Naive thymus-derived CD8-positive, alpha-beta T cell (primary cell): ENCODE data around the gene USP17L15. TPM values are rescaled to one million over a fixed set of nuclear protein-coding genes. Genes with fewer than 3 reads are reported as not detected.
"Not testable (repeated sequence)": the region's sequence is repeated elsewhere in the genome, so short reads cannot be mapped to it uniquely, and the experiment has no call there.

Source experiments
- ATAC-seq, 2 donors: fragments of 150-1000 bp; cut with Tn5 transposase in 1 of 2; sonication (Bioruptor Pico), chemical (Tn5 transposase) in 1 of 2; 1 replicate in 1 of 2; 2 replicates in 1 of 2; pipeline ENCODE4 v1.10.0; 2021; ENCODE audit warnings: mild to moderate bottlenecking in 2 of 2, moderate library complexity in 2 of 2
- POLR2A ChIA-PET: fragments of 350-600 bp; sonication (Branson Sonifier 250); formaldehyde crosslinking; loops from one replicate; lab custom pipeline; 2021; ENCODE audit warnings: antibody characterized with exemption; lab: Charles Lee
- DNase-seq, 10 donors: peaks; one replicate each; pipeline versions ENCODE4 v3.0.0 to v3.0.0-alpha.2; 2020 to 2022
- H3K27ac Mint-ChIP-seq, 10 donors: one replicate each; pipeline ENCODE4 v1.8.0; 2020 to 2022; ENCODE audit warnings: mild to moderate bottlenecking in 10 of 10, mixed read lengths in 10 of 10, moderate library complexity in 4 of 10, inconsistent platforms in 1 of 10
- H3K27me3 Mint-ChIP-seq, 5 donors: one replicate each; pipeline ENCODE4 v1.8.0; 2021 to 2022; ENCODE audit warnings: mixed read lengths in 5 of 5
- H3K36me3 Mint-ChIP-seq, 3 donors: one replicate each; pipeline ENCODE4 v1.8.0; 2020 to 2022; ENCODE audit warnings: mixed read lengths in 3 of 3, mild to moderate bottlenecking in 2 of 3, inconsistent platforms in 1 of 3
- H3K4me1 Mint-ChIP-seq, 4 donors: one replicate each; pipeline ENCODE4 v1.8.0; 2021 to 2022; ENCODE audit warnings: mixed read lengths in 4 of 4
- H3K4me3 Mint-ChIP-seq, 10 donors: one replicate each; pipeline ENCODE4 v1.8.0; 2020 to 2022; ENCODE audit warnings: mild to moderate bottlenecking in 10 of 10, mixed read lengths in 10 of 10, moderate library complexity in 6 of 10, inconsistent platforms in 1 of 10
- H3K9me3 Mint-ChIP-seq, 9 donors: one replicate each; pipeline ENCODE4 v1.8.0; 2020 to 2022; ENCODE audit warnings: mixed read lengths in 9 of 9, mild to moderate bottlenecking in 3 of 9, inconsistent platforms in 1 of 9, moderate library complexity in 1 of 9
- polyA plus RNA-seq, 3 donors: library from polyadenylated mRNA; unstranded; fragments of 300-500 nt; fragmentation: Illumina TruSeq; gene quantifications; one replicate each; pipeline ENCODE4 v1.2.3, GENCODE V29; 2021
- total RNA-seq, 8 experiments: library from RNA in 2 of 8; stranded (reverse) in 2 of 8; gene quantifications; one replicate each; pipeline ENCODE4 v1.2.3 and lab custom pipeline; 2021 to 2026

Gene USP17L15
- total RNA-seq (not detected), polyA plus RNA-seq (not detected), total RNA-seq (lab: John Stamatoyannopoulos, UW) (0 reads per million in 6 experiments)

- H3K9me3 Mint-ChIP-seq, H3K27ac Mint-ChIP-seq, H3K4me3 Mint-ChIP-seq, ATAC-seq, H3K4me1 Mint-ChIP-seq, POLR2A ChIA-PET, H3K36me3 Mint-ChIP-seq, DNase-seq, H3K27me3 Mint-ChIP-seq: not testable (repeated sequence)
These were observed at the start of gene USP17L15 for GRCh38 chr4:9234085-9234484. Gene USP17L15, plus strand, starts transcription at chr4:9234385. Its CDS starts 0 bp downstream, at chr4:9234385.

GRCh38 chr4:9210357-9210756 lies 23.8 kb upstream of the USP17L15 start, which contains the start of gene USP17L10:
Gene USP17L10, plus strand, starts transcription at chr4:9210657. Its CDS starts 0 bp downstream, at chr4:9210657.
- ATAC-seq, H3K36me3 Mint-ChIP-seq, H3K4me1 Mint-ChIP-seq, H3K27ac Mint-ChIP-seq, H3K4me3 Mint-ChIP-seq, H3K9me3 Mint-ChIP-seq, POLR2A ChIA-PET, DNase-seq, H3K27me3 Mint-ChIP-seq: not testable (repeated sequence)

- H3K27me3 Mint-ChIP-seq, H3K36me3 Mint-ChIP-seq, DNase-seq, H3K4me3 Mint-ChIP-seq, H3K9me3 Mint-ChIP-seq, H3K4me1 Mint-ChIP-seq, ATAC-seq, POLR2A ChIA-PET, H3K27ac Mint-ChIP-seq: not testable (repeated sequence)
These were observed 19.5 kb upstream of the USP17L15 start for GRCh38 chr4:9214701-9215100.

- POLR2A ChIA-PET, ATAC-seq, H3K36me3 Mint-ChIP-seq, H3K9me3 Mint-ChIP-seq, H3K27me3 Mint-ChIP-seq, H3K4me3 Mint-ChIP-seq, H3K4me1 Mint-ChIP-seq, DNase-seq, H3K27ac Mint-ChIP-seq: not testable (repeated sequence)
These were observed 19.1 kb upstream of the USP17L15 start, which contains the start of gene USP17L11 for GRCh38 chr4:9215105-9215504. Gene USP17L11, plus strand, starts transcription at chr4:9215405. Its CDS starts 0 bp downstream, at chr4:9215405.

GRCh38 chr4:9219852-9220251 lies 14.3 kb upstream of the USP17L15 start, which contains the start of gene USP17L12:
Gene USP17L12, plus strand, starts transcription at chr4:9220152. Its CDS starts 0 bp downstream, at chr4:9220152.
- H3K4me1 Mint-ChIP-seq, H3K27me3 Mint-ChIP-seq, ATAC-seq, POLR2A ChIA-PET, H3K4me3 Mint-ChIP-seq, DNase-seq, H3K36me3 Mint-ChIP-seq, H3K9me3 Mint-ChIP-seq, H3K27ac Mint-ChIP-seq: not testable (repeated sequence)

GRCh38 chr4:9224596-9224995 lies 9.6 kb upstream of the USP17L15 start, which contains the start of gene USP17L13:
Gene USP17L13, plus strand, starts transcription at chr4:9224896. Its CDS starts 0 bp downstream, at chr4:9224896.
- ATAC-seq, POLR2A ChIA-PET, H3K9me3 Mint-ChIP-seq, H3K36me3 Mint-ChIP-seq, H3K27ac Mint-ChIP-seq, H3K4me1 Mint-ChIP-seq, H3K4me3 Mint-ChIP-seq, DNase-seq, H3K27me3 Mint-ChIP-seq: not testable (repeated sequence)

- H3K27me3 Mint-ChIP-seq, H3K27ac Mint-ChIP-seq, ATAC-seq, H3K36me3 Mint-ChIP-seq, H3K9me3 Mint-ChIP-seq, H3K4me1 Mint-ChIP-seq, H3K4me3 Mint-ChIP-seq, POLR2A ChIA-PET: not testable (repeated sequence)
- peak in 1 of 10 donors; percentile 48 for DNase-seq
These were observed 3.9 kb upstream of the USP17L15 start for GRCh38 chr4:9230249-9230648.

GRCh38 chr4:9238461-9238860 lies 4.3 kb downstream of the USP17L15 start:
- H3K27me3 Mint-ChIP-seq, ATAC-seq, H3K36me3 Mint-ChIP-seq, H3K27ac Mint-ChIP-seq, H3K4me1 Mint-ChIP-seq, POLR2A ChIA-PET, H3K4me3 Mint-ChIP-seq, DNase-seq, H3K9me3 Mint-ChIP-seq: not testable (repeated sequence)

- POLR2A ChIA-PET, H3K27me3 Mint-ChIP-seq, DNase-seq, H3K4me1 Mint-ChIP-seq, H3K36me3 Mint-ChIP-seq, H3K27ac Mint-ChIP-seq, ATAC-seq, H3K9me3 Mint-ChIP-seq, H3K4me3 Mint-ChIP-seq: not testable (repeated sequence)
These were observed 9.4 kb downstream of the USP17L15 start, which contains the start of gene USP17L17 for GRCh38 chr4:9243579-9243978. Gene USP17L17, plus strand, starts transcription at chr4:9243879. Its CDS starts 0 bp downstream, at chr4:9243879.

- H3K4me3 Mint-ChIP-seq, ATAC-seq, H3K4me1 Mint-ChIP-seq, H3K9me3 Mint-ChIP-seq, H3K36me3 Mint-ChIP-seq, POLR2A ChIA-PET, H3K27me3 Mint-ChIP-seq, H3K27ac Mint-ChIP-seq: not testable (repeated sequence)
- DNase-seq, result peak in 1 of 10 donors; percentile 62
These were observed 13.9 kb downstream of the USP17L15 start, which contains the start of gene USP17L18 for GRCh38 chr4:9247953-9248680. Gene USP17L18, plus strand, starts transcription at chr4:9248630. Its CDS starts 0 bp downstream, at chr4:9248630.

- ATAC-seq, H3K36me3 Mint-ChIP-seq, DNase-seq, POLR2A ChIA-PET, H3K27ac Mint-ChIP-seq, H3K27me3 Mint-ChIP-seq, H3K9me3 Mint-ChIP-seq, H3K4me3 Mint-ChIP-seq, H3K4me1 Mint-ChIP-seq: not testable (repeated sequence)
These were observed 18.9 kb downstream of the USP17L15 start, which contains the start of gene USP17L19 for GRCh38 chr4:9253078-9253477. Gene USP17L19, plus strand, starts transcription at chr4:9253378. Its CDS starts 0 bp downstream, at chr4:9253378.

- not testable (repeated sequence) for H3K4me1 Mint-ChIP-seq
These were observed 23.6 kb downstream of the USP17L15 start, which contains the start of gene USP17L20 for GRCh38 chr4:9257824-9258223. Gene USP17L20, plus strand, starts transcription at chr4:9258124. Its CDS starts 0 bp downstream, at chr4:9258124.

GRCh38 chr4:9262572-9262971 lies 28.4 kb downstream of the USP17L15 start, which contains the start of gene USP17L21:
Gene USP17L21, plus strand, starts transcription at chr4:9262872. Its CDS starts 0 bp downstream, at chr4:9262872.
- H3K4me1 Mint-ChIP-seq, H3K9me3 Mint-ChIP-seq, POLR2A ChIA-PET, H3K4me3 Mint-ChIP-seq, H3K36me3 Mint-ChIP-seq, DNase-seq, H3K27me3 Mint-ChIP-seq, ATAC-seq, H3K27ac Mint-ChIP-seq: not testable (repeated sequence)

More at GRCh38 chr4:9257824-9258223, 23.6 kb downstream of the USP17L15 start, which contains the start of gene USP17L20:
- H3K4me3 Mint-ChIP-seq, H3K9me3 Mint-ChIP-seq, H3K27me3 Mint-ChIP-seq, ATAC-seq, H3K27ac Mint-ChIP-seq, DNase-seq, H3K36me3 Mint-ChIP-seq, POLR2A ChIA-PET: not testable (repeated sequence)
